OCI-LY1 (cell line): ENCODE data around the gene TECTA.
A peak's percentile ranks its signal among the peaks of the same experiment; 100 is the strongest.

ENCODE experiments used
- H2AFZ ChIP-seq: fragments of 200-600 bp; sonication (generic), shearing (Covaris generic); 2 replicates; pipeline ENCODE4 v1.6.0; 2014; ENCODE audit warnings: antibody characterized with exemption, mild to moderate bottlenecking, low read length
- H3F3A ChIP-seq: fragments of 200-600 bp; sonication (generic), shearing (Covaris generic); 2 replicates; pipeline ENCODE4 v1.6.0; 2014; ENCODE audit warnings: mild to moderate bottlenecking, antibody characterized with exemption, low read length, moderate library complexity; ENCODE audit not compliant: insufficient read depth
- H3K27ac ChIP-seq: fragments of 200-600 bp; sonication (generic); 2 replicates; pipeline ENCODE4 v1.5.1; 2014; ENCODE audit warnings: low read length, mixed run types, mild to moderate bottlenecking, low read depth; ENCODE audit not compliant: poor library complexity, severe bottlenecking
- H3K27me3 ChIP-seq: fragments of 200-600 bp; sonication (generic); 2 replicates; pipeline ENCODE4 v1.6.0; 2014; ENCODE audit warnings: antibody characterized with exemption, mild to moderate bottlenecking, low read length, moderate library complexity; ENCODE audit not compliant: insufficient read depth
- H3K36me3 ChIP-seq: fragments of 200-600 bp; sonication (generic); 2 replicates; pipeline ENCODE4 v1.6.1; 2014; ENCODE audit warnings: mild to moderate bottlenecking, antibody characterized with exemption, low read length, moderate library complexity, mixed read lengths; ENCODE audit not compliant: insufficient read depth
- H3K4me1 ChIP-seq: fragments of 200-600 bp; sonication (generic); 2 replicates; pipeline ENCODE4 v1.5.1; 2014; ENCODE audit warnings: mild to moderate bottlenecking, low read length, moderate library complexity; ENCODE audit not compliant: insufficient read depth, severe bottlenecking
- H3K4me2 ChIP-seq: fragments of 200-600 bp; sonication (generic), shearing (Covaris generic); 2 replicates; pipeline ENCODE4 v1.6.1; 2014; ENCODE audit warnings: low read length
- H3K4me3 ChIP-seq: fragments of 200-600 bp; sonication (generic); 2 replicates; pipeline ENCODE4 v1.5.1; 2014; ENCODE audit warnings: low read length, low read depth, mild to moderate bottlenecking, mixed read lengths; ENCODE audit not compliant: poor library complexity, severe bottlenecking
- H3K79me2 ChIP-seq: fragments of 200-600 bp; shearing (Covaris generic); 2 replicates; pipeline ENCODE4 v1.6.1; 2016; ENCODE audit warnings: mixed run types, low read length, mixed read lengths; ENCODE audit not compliant: insufficient read depth
- H3K9ac ChIP-seq: fragments of 200-600 bp; sonication (generic), shearing (Covaris generic); 2 replicates; pipeline ENCODE4 v1.6.1; 2014; ENCODE audit warnings: mild to moderate bottlenecking, low read length, mixed read lengths
- H3K9me2 ChIP-seq: fragments of 200-600 bp; sonication (generic), shearing (Covaris generic); 2 replicates; pipeline ENCODE4 v1.6.1; 2014; ENCODE audit warnings: low read depth, mild to moderate bottlenecking, low read length, mixed read lengths
- H3K9me3 ChIP-seq: fragments of 200-600 bp; shearing (Covaris generic); 2 replicates; pipeline ENCODE4 v1.6.1; 2014; ENCODE audit warnings: low read length, mixed read lengths
- H4K20me1 ChIP-seq: fragments of 200-600 bp; sonication (generic), shearing (Covaris generic); 2 replicates; pipeline ENCODE4 v1.6.0; 2016; ENCODE audit warnings: mild to moderate bottlenecking, low read length; ENCODE audit not compliant: insufficient read depth
- CTCF ChIP-seq: fragments of 200-600 bp; sonication (generic), shearing (Covaris generic); IDR thresholded peaks from 2 replicates; pipeline ENCODE4 v1.5.1; 2017; ENCODE audit warnings: mild to moderate bottlenecking, antibody characterized with exemption, low read length, moderate library complexity, mixed read lengths
- EZH2 ChIP-seq: fragments of 200-600 bp; sonication (generic), shearing (Covaris generic); IDR thresholded peaks from 2 replicates; pipeline ENCODE4 v1.8.0; 2017; ENCODE audit warnings: borderline replicate concordance, mixed run types, mild to moderate bottlenecking, antibody characterized with exemption, low read length, moderate library complexity, mixed read lengths

TECTA gene

GRCh38 chr11:121068787-121069186, 32.3 kb upstream of the TECTA start:
- no peaks in the 10 kb centered on the region for H3K9me2 ChIP-seq
- no peak overlapping the region for H3K9ac ChIP-seq
- no peaks in the 10 kb centered on the region for H3K27me3 ChIP-seq
- H3K79me2 ChIP-seq, result no peaks in the 10 kb centered on the region
- TF ChIP-seq EZH2 (no peak), CTCF (no peak)
- no peak overlapping the region for H3K27ac ChIP-seq
- H4K20me1 ChIP-seq, result no peaks in the 10 kb centered on the region
- peaks cover 14% of the 10 kb centered on the region for H3K36me3 ChIP-seq
- peaks cover 11% of the 10 kb centered on the region for H3K4me1 ChIP-seq
- H3K4me3 ChIP-seq, result no peak overlapping the region
- H3K9me3 ChIP-seq, result no peaks in the 10 kb centered on the region
- H3F3A ChIP-seq, result no peaks in the 10 kb centered on the region
- H2AFZ ChIP-seq, result no peak overlapping the region
- no peak overlapping the region for H3K4me2 ChIP-seq

- Histone ChIP-seq H3K9me2 (no peaks in the 10 kb centered on the region), H3K4me1 (peaks cover 11% of the 10 kb centered on the region), H3K27me3 (no peaks in the 10 kb centered on the region), H3K4me3 (no peak overlapping the region), H3K9me3 (no peaks in the 10 kb centered on the region), H3K79me2 (no peaks in the 10 kb centered on the region), H3F3A (no peaks in the 10 kb centered on the region), H2AFZ (no peak overlapping the region), H3K9ac (no peak overlapping the region), H3K27ac (peak overlapping the region; percentile 28), H4K20me1 (no peaks in the 10 kb centered on the region), H3K4me2 (no peak overlapping the region), H3K36me3 (no peaks in the 10 kb centered on the region; the same call in 1 of the 2 replicates)
- TF ChIP-seq CTCF (no peak), EZH2 (no peak)
Measured at GRCh38 chr11:121070951-121071845, 29.8 kb upstream of the TECTA start.

GRCh38 chr11:121071846-121072450, 29.1 kb upstream of the TECTA start:
- TF ChIP-seq CTCF (no peak), EZH2 (no peak)
- Histone ChIP-seq H3K9me2 (no peaks in the 10 kb centered on the region), H3K4me2 (no peak overlapping the region), H2AFZ (no peak overlapping the region), H3K4me3 (no peak overlapping the region), H3K9ac (no peak overlapping the region), H3K9me3 (no peaks in the 10 kb centered on the region), H4K20me1 (no peaks in the 10 kb centered on the region), H3K27me3 (no peaks in the 10 kb centered on the region), H3K4me1 (peaks cover 11% of the 10 kb centered on the region), H3K36me3 (no peaks in the 10 kb centered on the region; the same call in 1 of the 2 replicates), H3F3A (no peaks in the 10 kb centered on the region), H3K27ac (no peak overlapping the region), H3K79me2 (no peaks in the 10 kb centered on the region)
